Neural progenitor cell (in vitro differentiated cells): Measurements from ENCODE around the gene ITPR3. TPM values are rescaled to one million over a fixed set of nuclear protein-coding genes. Genes with fewer than 3 reads are reported as not detected.

Experiments used
- DNase-seq: peaks from one replicate; pipeline ENCODE4 v3.0.0-alpha.2; 2016; ENCODE audit warnings: low spot score
- H2AFZ ChIP-seq: fragments of 200-600 bp; sonication (generic); replicated peaks from 2 replicates; pipeline ENCODE4 v1.6.1; 2016; ENCODE audit warnings: antibody characterized with exemption
- H3F3A ChIP-seq: fragments of 200-600 bp; sonication (generic); 2 replicates; pipeline ENCODE4 v1.6.1; 2016; ENCODE audit warnings: antibody characterized with exemption, low read depth
- H3K27ac ChIP-seq: fragments of 200-600 bp; sonication (generic); 2 replicates; pipeline ENCODE4 v1.5.1; 2016; ENCODE audit warnings: mild to moderate bottlenecking
- H3K27me3 ChIP-seq: fragments of 200-600 bp; sonication (generic); 2 replicates; pipeline ENCODE4 v1.6.1; 2016; ENCODE audit warnings: mild to moderate bottlenecking, moderate library complexity
- H3K36me3 ChIP-seq: fragments of 200-600 bp; sonication (generic); 2 replicates; pipeline ENCODE4 v1.5.1; 2016
- H3K4me1 ChIP-seq: fragments of 200-600 bp; sonication (generic); 2 replicates; pipeline ENCODE4 v1.6.1; 2016; ENCODE audit warnings: mixed run types
- H3K4me2 ChIP-seq: fragments of 200-600 bp; sonication (generic); 2 replicates; pipeline ENCODE4 v1.6.1; 2016
- H3K4me3 ChIP-seq: fragments of 200-600 bp; sonication (generic); 2 replicates; pipeline ENCODE4 v1.5.1; 2016
- H3K79me2 ChIP-seq: fragments of 200-600 bp; sonication (generic); 2 replicates; pipeline ENCODE4 v1.6.1; 2016; ENCODE audit warnings: low read depth
- H3K9ac ChIP-seq: fragments of 200-600 bp; sonication (generic); 2 replicates; pipeline ENCODE4 v1.6.1; 2016
- H3K9me3 ChIP-seq: fragments of 200-600 bp; sonication (generic); 2 replicates; pipeline ENCODE4 v1.5.1; 2016; ENCODE audit warnings: low read depth
- H4K20me1 ChIP-seq: fragments of 200-600 bp; sonication (generic); 2 replicates; pipeline ENCODE4 v1.6.1; 2016; ENCODE audit warnings: low read depth
- H3K27ac Mint-ChIP-seq: 3 replicates; pipeline ENCODE4 v1.8.0; 2021; ENCODE audit warnings: mixed read lengths
- H3K27me3 Mint-ChIP-seq: 2 replicates; pipeline ENCODE4 v1.8.0; 2022; ENCODE audit warnings: low read depth, mild to moderate bottlenecking, inconsistent platforms, moderate library complexity, mixed read lengths; ENCODE audit not compliant: insufficient read depth
- H3K36me3 Mint-ChIP-seq: 3 replicates; pipeline ENCODE4 v1.8.0; 2021; ENCODE audit warnings: mixed read lengths
- H3K4me1 Mint-ChIP-seq: 3 replicates; pipeline ENCODE4 v1.8.0; 2021; ENCODE audit warnings: mixed read lengths
- H3K4me3 Mint-ChIP-seq: 3 replicates; pipeline ENCODE4 v1.8.0; 2021; ENCODE audit warnings: mild to moderate bottlenecking, moderate library complexity, mixed read lengths
- H3K9me3 Mint-ChIP-seq: 3 replicates; pipeline ENCODE4 v1.8.0; 2020; ENCODE audit warnings: mixed read lengths
- CTCF ChIP-seq: fragments of 200-600 bp; sonication (generic); IDR thresholded peaks from 2 replicates; pipeline ENCODE4 v1.5.1; 2017; ENCODE audit warnings: antibody characterized with exemption, mild to moderate bottlenecking
- EZH2 ChIP-seq: fragments of 200-600 bp; sonication (generic); IDR thresholded peaks from 2 replicates; pipeline ENCODE4 v1.6.1; 2017; ENCODE audit warnings: antibody characterized with exemption, mild to moderate bottlenecking, moderate library complexity
- EZH2phosphoT487 ChIP-seq: fragments of 200-600 bp; sonication (generic); IDR thresholded peaks from 2 replicates; pipeline ENCODE4 v1.6.1; 2017; ENCODE audit warnings: antibody characterized with exemption
- total RNA-seq: library from RNA; depleted of rRNA; stranded (reverse); fragments of >200 nt; gene quantifications from 2 replicates; pipeline ENCODE4 v1.2.3, GENCODE V29; 2015; ENCODE audit warnings: low replicate concordance

The ITPR3 gene
- total RNA-seq, 1 donor from 2014 or later, result 1.5 TPM

- Histone ChIP-seq H3K9me3 (no peaks in the 10 kb centered on the region), H3F3A (peaks cover 2% of the 10 kb centered on the region), H3K4me3 (no peak overlapping the region), H3K79me2 (peaks cover 28% of the 10 kb centered on the region), H3K27me3 (no peaks in the 10 kb centered on the region), H2AFZ (no peak overlapping the region), H3K4me2 (no peak overlapping the region), H3K4me1 (peaks cover 14% of the 10 kb centered on the region), H3K27ac (no peak overlapping the region), H3K9ac (no peak overlapping the region), H4K20me1 (peaks cover 21% of the 10 kb centered on the region), H3K36me3 (no peaks in the 10 kb centered on the region)
- DNase-seq, result no peak
- Mint-ChIP-seq H3K4me3 (no peak overlapping the region), H3K27me3 (no peaks in the 10 kb centered on the region), H3K27ac (no peak overlapping the region), H3K9me3 (no peaks in the 10 kb centered on the region), H3K36me3 (peaks cover 19% of the 10 kb centered on the region), H3K4me1 (peaks cover 24% of the 10 kb centered on the region)
- TF ChIP-seq CTCF (no peak), EZH2 (no peak), EZH2phosphoT487 (no peak)
These were observed 86.6 kb downstream of the ITPR3 start for GRCh38 chr6:33707771-33708170.

GRCh38 chr6:33708516-33709204, 87.5 kb downstream of the ITPR3 start:
- Mint-ChIP-seq H3K27me3 (no peaks in the 10 kb centered on the region), H3K27ac (no peak overlapping the region), H3K4me1 (peaks cover 24% of the 10 kb centered on the region), H3K36me3 (peaks cover 19% of the 10 kb centered on the region), H3K4me3 (no peak overlapping the region), H3K9me3 (no peaks in the 10 kb centered on the region)
- Histone ChIP-seq H3K36me3 (no peaks in the 10 kb centered on the region), H3K4me3 (no peak overlapping the region), H3K27me3 (no peaks in the 10 kb centered on the region), H2AFZ (no peak overlapping the region), H3K79me2 (peaks cover 28% of the 10 kb centered on the region), H3F3A (no peaks in the 10 kb centered on the region), H3K27ac (no peak overlapping the region), H4K20me1 (peaks cover 18% of the 10 kb centered on the region), H3K9me3 (no peaks in the 10 kb centered on the region), H3K4me2 (no peak overlapping the region), H3K9ac (no peak overlapping the region), H3K4me1 (peaks cover 14% of the 10 kb centered on the region)
- TF ChIP-seq EZH2 (no peak), CTCF (no peak), EZH2phosphoT487 (no peak)
- no peak for DNase-seq

GRCh38 chr6:33709605-33710295, 88.6 kb downstream of the ITPR3 start:
- H3F3A ChIP-seq, result no peaks in the 10 kb centered on the region
- no peak for DNase-seq
- Mint-ChIP-seq H3K4me3 (peak overlapping the region; percentile 55), H3K27me3 (no peaks in the 10 kb centered on the region), H3K9me3 (no peaks in the 10 kb centered on the region), H3K36me3 (peaks cover 19% of the 10 kb centered on the region), H3K4me1 (peaks cover 24% of the 10 kb centered on the region), H3K27ac (no peak overlapping the region)
- no peak overlapping the region for H3K27ac ChIP-seq
- H2AFZ ChIP-seq, result no peak overlapping the region
- no peaks in the 10 kb centered on the region for H3K9me3 ChIP-seq
- no peak overlapping the region for H3K9ac ChIP-seq
- H3K79me2 ChIP-seq, result peaks cover 28% of the 10 kb centered on the region
- peak overlapping the region; percentile 75 for H3K4me2 ChIP-seq
- H3K4me1 ChIP-seq, result peaks cover 14% of the 10 kb centered on the region
- no peak overlapping the region for H3K4me3 ChIP-seq
- H3K36me3 ChIP-seq, result no peaks in the 10 kb centered on the region
- no peak for TF ChIP-seq EZH2phosphoT487
- TF ChIP-seq CTCF, result no peak
- TF ChIP-seq EZH2, result no peak
- H3K27me3 ChIP-seq, result no peaks in the 10 kb centered on the region
- H4K20me1 ChIP-seq, result peaks cover 18% of the 10 kb centered on the region
